Lung (tissue), 12 donors: ENCODE results near the gene SNRK. TPM values are rescaled to one million over a fixed set of nuclear protein-coding genes. Genes with fewer than 3 reads are reported as not detected.
A peak's percentile ranks its signal among the peaks of the same experiment; 100 is the strongest.

Experiments used
- ATAC-seq: fragments of 200-7000 bp; cut with Tn5 transposase; one replicate; pipeline ENCODE4 v1.9.1; 2020; ENCODE audit warnings: moderate number of reproducible peaks; ENCODE audit not compliant: insufficient read depth, low FRiP score
- DNase-seq, 3 donors: peaks; one replicate each; pipeline ENCODE4 v3.0.0-alpha.2; 2013 to 2017
- H3K27ac ChIP-seq, 2 donors: one replicate each; pipeline ENCODE4 v1.5.1; 2013; ENCODE audit warnings: mild to moderate bottlenecking in 2 of 2, moderate library complexity in 2 of 2, control low read depth in 1 of 2, inconsistent platforms in 1 of 2, low read depth in 1 of 2, low read length in 1 of 2
- H3K27me3 ChIP-seq, 3 donors: one replicate each; pipeline ENCODE4 v1.5.1; 2013; ENCODE audit warnings: low read length in 2 of 3; ENCODE audit not compliant: control insufficient read depth in 3 of 3, insufficient read depth in 3 of 3
- H3K36me3 ChIP-seq, 4 donors: one replicate each; pipeline ENCODE4 v1.5.1; 2013; ENCODE audit warnings: low read length in 4 of 4, mild to moderate bottlenecking in 1 of 4, moderate library complexity in 1 of 4; ENCODE audit not compliant: control insufficient read depth in 4 of 4, insufficient read depth in 4 of 4
- H3K4me1 ChIP-seq, 5 donors: one replicate each; pipeline ENCODE4 v1.5.1; 2013; ENCODE audit warnings: low read length in 5 of 5, mild to moderate bottlenecking in 2 of 5, moderate library complexity in 1 of 5; ENCODE audit not compliant: control insufficient read depth in 5 of 5, insufficient read depth in 5 of 5
- H3K4me3 ChIP-seq: one replicate; pipeline ENCODE4 v1.5.1; 2013; ENCODE audit warnings: mild to moderate bottlenecking, control low read depth, moderate library complexity
- H3K9ac ChIP-seq, 2 donors: one replicate each; pipeline ENCODE4 v1.5.1; 2013; ENCODE audit warnings: low read length in 2 of 2, control low read depth in 1 of 2; ENCODE audit not compliant: insufficient read depth in 1 of 2
- H3K9me3 ChIP-seq, 4 donors: one replicate each; pipeline ENCODE4 v1.5.1; 2013; ENCODE audit warnings: low read length in 3 of 4, mild to moderate bottlenecking in 1 of 4, moderate library complexity in 1 of 4; ENCODE audit not compliant: control insufficient read depth in 4 of 4, insufficient read depth in 3 of 4
- CTCF ChIP-seq: IDR thresholded peaks from 2 replicates; pipeline ENCODE4 v1.5.1; 2012; ENCODE audit warnings: mild to moderate bottlenecking; ENCODE audit errors: control extremely low read depth, extremely low read depth
- WGBS, 2 donors: extraction: QIAGEN DNeasy Blood & Tissue Kit; methylation state at CpG; one replicate each; pipeline ENCODE4 v1.1.7; 2013; 5-methylcytosine and 5-hydroxymethylcytosine counted together
- polyA plus RNA-seq, 2 donors: library from polyadenylated mRNA; stranded (reverse); fragments of 200-250 nt; gene quantifications; one replicate each; pipeline ENCODE4 v1.2.1, GENCODE V29; 2013
- total RNA-seq, 2 donors: library from RNA; depleted of rRNA in 1 of 2; stranded (reverse); fragments of >200 nt in 1 of 2; gene quantifications; one replicate each; pipeline ENCODE4 v1.2.1, GENCODE V29; 2014 to 2021
- donor health status: control.
- donor health status: control.
- donor health status: Bipolar disorder and iron deficiency.
- donor health status: healthy.
- donor health status: DM: yes; HTN: yes; CAD: no.

The SNRK gene
- total and polyA plus RNA-seq, 4 donors, result 19.2 to 139 (median 45.6) TPM

GRCh38 chr3:43285644-43286043 lies 696 bp upstream of the SNRK start:
- Histone ChIP-seq H3K4me3 (no peak overlapping the region), H3K9me3 (no peaks in the 10 kb centered on the region), H3K27ac (peak overlapping the region; percentile 66 to 99), H3K36me3 (no peaks in the 10 kb centered on the region), H3K27me3 (peaks cover 0 to 3% (median 0%) of the 10 kb centered on the region in 3 donors), H3K4me1 (peaks cover 6 to 29% (median 9%) of the 10 kb centered on the region in 5 donors), H3K9ac (no peak overlapping the region)
- WGBS, 2 donors, result 54 to 69% methylated on average over 11 of the region's 11 CpGs
- TF ChIP-seq CTCF, result no peak
- ATAC-seq (no peak), DNase-seq (no peak)

GRCh38 chr3:43286841-43287499 lies 630 bp downstream of the SNRK start:
- H3K9me3 ChIP-seq, result no peaks in the 10 kb centered on the region
- H3K4me3 ChIP-seq, result peak overlapping the region; percentile 81
- 1% methylated on average over 28 to 54 of the region's 54 CpGs for WGBS, 2 donors
- H3K27me3 ChIP-seq, result peaks cover 0 to 3% (median 0%) of the 10 kb centered on the region in 3 donors
- H3K27ac ChIP-seq, result peak overlapping the region; percentile 95 to 99
- peaks cover 8 to 29% (median 16%) of the 10 kb centered on the region in 5 donors for H3K4me1 ChIP-seq
- peaks cover 0 to 3% (median 0%) of the 10 kb centered on the region in 4 donors for H3K36me3 ChIP-seq
- peak; percentile 8 for ATAC-seq
- peak overlapping the region; percentile 27 to 96 for H3K9ac ChIP-seq
- no peak for TF ChIP-seq CTCF
- DNase-seq, result peak; percentile 22 to 55 (median 27)

GRCh38 chr3:43287500-43287873 lies 1.1 kb downstream of the SNRK start:
- Histone ChIP-seq H3K4me1 (peaks cover 8 to 29% (median 16%) of the 10 kb centered on the region in 5 donors), H3K4me3 (peak overlapping the region; percentile 81), H3K27ac (peak overlapping the region; percentile 90 to 99), H3K9me3 (no peaks in the 10 kb centered on the region), H3K9ac (peak overlapping the region; percentile 27 to 96), H3K36me3 (peaks cover 0 to 3% (median 0%) of the 10 kb centered on the region in 4 donors), H3K27me3 (peaks cover 0 to 3% (median 0%) of the 10 kb centered on the region in 3 donors)
- WGBS, 2 donors, result 2 to 4% methylated on average over 3 of the region's 3 CpGs
- TF ChIP-seq CTCF, result no peak
- DNase-seq (no peak), ATAC-seq (no peak)

GRCh38 chr3:43288366-43288765 lies 2.0 kb downstream of the SNRK start:
- TF ChIP-seq CTCF, result no peak
- ATAC-seq, result no peak
- no peak overlapping the region for H3K4me3 ChIP-seq
- H3K27ac ChIP-seq, result peak overlapping the region in 1 of 2 donors; percentile 36
- DNase-seq, result peak in 2 of 3 donors; percentile 58 to 59
- no peaks in the 10 kb centered on the region for H3K27me3 ChIP-seq
- 1 to 2% methylated on average over 2 of the region's 2 CpGs for WGBS, 2 donors
- H3K9ac ChIP-seq, result peak overlapping the region in 1 of 2 donors; percentile 61
- no peaks in the 10 kb centered on the region for H3K9me3 ChIP-seq
- peaks cover 9 to 33% (median 16%) of the 10 kb centered on the region in 5 donors for H3K4me1 ChIP-seq
- peaks cover 0 to 3% (median under 1%) of the 10 kb centered on the region in 4 donors for H3K36me3 ChIP-seq
